ENCODE measurements around the gene ELOVL7.

- TF ChIP-seq POLR2A (IDR thresholded peaks at IDR 0.05; ENCODE audit: low read length): no peak
- TF ChIP-seq GATA1 (IDR thresholded peaks at IDR 0.05; ENCODE audit: low read depth, low read length): no peak
These were observed 99.4 kb downstream of the ELOVL7 start for GRCh38 chr5:60744682-60745081.

All from erythroblast (primary cell).